ENCODE data around the gene JARID2. TPM values are rescaled to one million over a fixed set of nuclear protein-coding genes. Genes with fewer than 3 reads are reported as not detected.

The JARID2 gene
- total and polyA plus RNA-seq, 9 of the 15 experiments (the other 6 are each of a cell fraction or from before 2014, with no cell fraction given): 5.0 to 29.0 (median 15.6) TPM

- TF ChIP-seq ZBTB12 (CRISPR knock-in tag; IDR thresholded peaks at IDR 0.05) (no peak), STAG1 (CRISPR knock-in tag; IDR thresholded peaks at IDR 0.05; ENCODE audit: borderline replicate concordance) (peak; percentile 48; the same call in 1 of the 2 replicates), SAFB (IDR thresholded peaks at IDR 0.05; ENCODE audit: borderline replicate concordance, low read depth, low read length) (no peak), TEAD1 (CRISPR knock-in tag; IDR thresholded peaks at IDR 0.05) (peak in 1 of 2 experiments; percentile 69; a peak in 1 of 4 replicates), TRIM28 (IDR thresholded peaks at IDR 0.05) (no peak), COPS2 (conservative IDR thresholded peaks at IDR 0.05) (no peak), FOXK2 (conservative IDR thresholded peaks at IDR 0.05 in 1 of 2, IDR thresholded peaks at IDR 0.05 in 1 of 2; ENCODE audit: low read depth in 2 of 2) (0 out of 4 replicates have a peak, but pooled peaks of 1 of the 2 experiments have one; percentile 33)
These were observed 218.4 kb downstream of the JARID2 start (continued) for GRCh38 chr6:15464211-15464725.

GRCh38 chr6:15465212-15465611, 219.3 kb downstream of the JARID2 start:
- ATAC-seq (no peak), FAIRE-seq (no peak), DNase-seq (ENCODE audit: extremely low read depth in 1 of 4, low spot score in 3 of 4) (no peak)
- H3K27me3 ChIP-seq (ENCODE audit: control insufficient read depth in 2 of 2, insufficient read depth in 2 of 2, low read length in 2 of 2): no peaks in the 10 kb centered on the region
- H3K4me2 ChIP-seq (ENCODE audit: insufficient read depth, low read length): no peak overlapping the region
- peaks cover 21% of the 10 kb centered on the region; the same call in 1 of the 3 replicates for H3K79me2 ChIP-seq (ENCODE audit: control insufficient read depth, insufficient read depth, low read length)
- POLR2A ChIA-PET: interaction anchor here (1.8 kb wide), 1 partner anchor 12 kb away, joined by 5 read pairs; no protein-coding TSS in a partner anchor
- in situ Hi-C loops (cut with MboI): no loop called here
- intact Hi-C loops (cut with micrococcal nuclease): no loop called here
- TF ChIP-seq JUND (IDR thresholded peaks at IDR 0.05; ENCODE audit: borderline replicate concordance, low read depth, low read length) (peak; percentile 38; the same call in 1 of the 2 replicates), JUND (tag; IDR thresholded peaks at IDR 0.05; ENCODE audit: borderline replicate concordance, low read depth, low read length) (no peak), TEAD1 (CRISPR knock-in tag; IDR thresholded peaks at IDR 0.05) (peak in 1 of 2 experiments; percentile 80; a peak in 1 of 4 replicates), CBFA2T3 (IDR thresholded peaks at IDR 0.05) (peak; percentile 42), ZNF707 (CRISPR knock-in tag; conservative IDR thresholded peaks at IDR 0.05) (no peak)
- no peak overlapping the region for H3K9ac ChIP-seq (ENCODE audit: insufficient read depth in 1 of 2, low read depth in 2 of 2, low read length in 2 of 2)
- H3K9me1 ChIP-seq (ENCODE audit: control insufficient read depth, insufficient read depth, low read length): no peaks in the 10 kb centered on the region
- BruUV-seq (replicated peaks): no TSS peak
- H3K27ac ChIP-seq (ENCODE audit: extremely low read depth, low read depth, low read length): no peak overlapping the region
- no peak overlapping the region for H3K4me3 ChIP-seq
- no peak overlapping the region for H2AFZ ChIP-seq (ENCODE audit: low read depth, low read length)
- no peaks in the 10 kb centered on the region for H3K4me1 ChIP-seq (replicated peaks in 1 of 2; ENCODE audit: control insufficient read depth in 2 of 2, insufficient read depth in 2 of 2, low read length in 2 of 2)
- no peaks in the 10 kb centered on the region for H3K9me3 ChIP-seq (replicated peaks; ENCODE audit: control insufficient read depth, insufficient read depth, low read depth, low read length)
- 34% methylated on average over 6 of the region's 6 CpGs for WGBS (ENCODE audit: insufficient coverage, low coverage, missing lambda C conversion rate)
- H4K20me1 ChIP-seq (replicated peaks; ENCODE audit: control insufficient read depth, insufficient read depth, low read length): peaks cover 16% of the 10 kb centered on the region
- peaks cover 14% of the 10 kb centered on the region for H3K36me3 ChIP-seq (ENCODE audit: control insufficient read depth, insufficient read depth, low read length)
- CTCF ChIA-PET (ENCODE audit: low intra/inter-chr PET ratio): no interaction called here

Data from K562 (cell line).